Endothelial cell of umbilical vein (primary cell): Measurements from ENCODE around the gene ZHX3.

ENCODE experiments used
- MYC ChIP-seq: IDR thresholded peaks from one replicate; pipeline ENCODE4 v1.6.1; 2011; ENCODE audit warnings: mild to moderate bottlenecking, low read depth, low read length
- POLR2A ChIP-seq: IDR thresholded peaks from 2 replicates; pipeline ENCODE4 v1.6.1; 2012; ENCODE audit warnings: low read depth, mild to moderate bottlenecking, control low read depth, low read length
- POLR2AphosphoS5 ChIP-seq: IDR thresholded peaks from 2 replicates; pipeline ENCODE4 v1.6.1; 2012; ENCODE audit warnings: low read depth, mild to moderate bottlenecking, control low read depth, low read length, moderate library complexity; ENCODE audit not compliant: insufficient read depth
- TF ChIP-seq, protein P1 (sequence below), 2 donors: IDR thresholded peaks; 1 replicate in 1 of 2; 2 replicates in 1 of 2; pipeline ENCODE4 v1.5.1; 2011; ENCODE audit warnings: low read length in 2 of 2, mild to moderate bottlenecking in 2 of 2, moderate library complexity in 2 of 2, control low read depth in 1 of 2, inconsistent platforms in 1 of 2, low read depth in 1 of 2; ENCODE audit not compliant: insufficient read depth in 1 of 2; ENCODE audit errors: extremely low read depth in 1 of 2
- TF ChIP-seq, protein P2 (sequence below): IDR thresholded peaks from 2 replicates; pipeline ENCODE4 v1.6.1; 2011; ENCODE audit not compliant: insufficient read depth, insufficient read length

DNA sequence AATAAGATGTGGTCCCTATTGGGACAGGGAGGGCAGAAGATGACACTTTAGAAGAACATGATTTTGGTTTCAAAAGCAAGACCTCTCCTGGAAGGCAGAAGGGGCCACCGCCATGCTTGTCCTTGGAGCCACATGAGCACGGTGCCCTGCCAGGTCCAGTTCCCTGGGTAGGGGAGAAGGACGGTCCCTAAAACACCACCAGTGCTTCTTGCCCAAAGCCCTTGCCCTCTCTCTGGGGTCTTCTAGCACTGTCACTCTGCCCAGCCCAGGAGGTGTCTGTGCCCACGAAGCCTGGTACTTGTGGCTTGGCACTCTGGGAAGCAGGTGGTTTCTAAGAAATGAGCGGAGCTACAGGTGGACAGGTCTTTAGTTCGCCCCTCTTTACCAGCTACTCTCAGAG lies 134.1 kb downstream of the ZHX3 start:
- no peak for TF ChIP-seq POLR2AphosphoS5
- no peak for TF ChIP-seq POLR2A
- TF ChIP-seq, protein P1, sequence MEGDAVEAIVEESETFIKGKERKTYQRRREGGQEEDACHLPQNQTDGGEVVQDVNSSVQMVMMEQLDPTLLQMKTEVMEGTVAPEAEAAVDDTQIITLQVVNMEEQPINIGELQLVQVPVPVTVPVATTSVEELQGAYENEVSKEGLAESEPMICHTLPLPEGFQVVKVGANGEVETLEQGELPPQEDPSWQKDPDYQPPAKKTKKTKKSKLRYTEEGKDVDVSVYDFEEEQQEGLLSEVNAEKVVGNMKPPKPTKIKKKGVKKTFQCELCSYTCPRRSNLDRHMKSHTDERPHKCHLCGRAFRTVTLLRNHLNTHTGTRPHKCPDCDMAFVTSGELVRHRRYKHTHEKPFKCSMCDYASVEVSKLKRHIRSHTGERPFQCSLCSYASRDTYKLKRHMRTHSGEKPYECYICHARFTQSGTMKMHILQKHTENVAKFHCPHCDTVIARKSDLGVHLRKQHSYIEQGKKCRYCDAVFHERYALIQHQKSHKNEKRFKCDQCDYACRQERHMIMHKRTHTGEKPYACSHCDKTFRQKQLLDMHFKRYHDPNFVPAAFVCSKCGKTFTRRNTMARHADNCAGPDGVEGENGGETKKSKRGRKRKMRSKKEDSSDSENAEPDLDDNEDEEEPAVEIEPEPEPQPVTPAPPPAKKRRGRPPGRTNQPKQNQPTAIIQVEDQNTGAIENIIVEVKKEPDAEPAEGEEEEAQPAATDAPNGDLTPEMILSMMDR (IDR thresholded peaks at IDR 0.05; ENCODE audit: extremely low read depth in 1 of 2, insufficient read depth in 1 of 2, low read depth in 1 of 2, low read length in 2 of 2), result no peak
- no peak for TF ChIP-seq MYC
- TF ChIP-seq, protein P2, sequence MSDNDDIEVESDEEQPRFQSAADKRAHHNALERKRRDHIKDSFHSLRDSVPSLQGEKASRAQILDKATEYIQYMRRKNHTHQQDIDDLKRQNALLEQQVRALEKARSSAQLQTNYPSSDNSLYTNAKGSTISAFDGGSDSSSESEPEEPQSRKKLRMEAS, result no peak
